Measurements from ENCODE around the gene STEAP1. TPM values are rescaled to one million over a fixed set of nuclear protein-coding genes. Genes with fewer than 3 reads are reported as not detected.

Gene STEAP1
- total RNA-seq, 1 experiment from 2014 or later = 4.1 TPM

GRCh38 chr7:90165724-90166123 is 11.5 kb downstream of the STEAP1 start:
- no peak for DNase-seq
- Histone ChIP-seq H4K91ac (ENCODE audit: insufficient read length, low read depth, low read length) (no peak overlapping the region), H2BK5ac (ENCODE audit: insufficient read length, low read length) (no peak overlapping the region), H3K79me2 (ENCODE audit: insufficient read depth, low read length) (no peaks in the 10 kb centered on the region), H3T11ph (ENCODE audit: low read length) (no peak overlapping the region), H3K9me3 (ENCODE audit: control insufficient read depth, low read depth, low read length) (no peaks in the 10 kb centered on the region), H4K8ac (replicated peaks; ENCODE audit: insufficient read length, low read depth, low read length) (no peak overlapping the region), H3K23ac (ENCODE audit: insufficient read length, low read depth, low read length) (no peak overlapping the region), H3K4me2 (ENCODE audit: insufficient read depth, insufficient read length, low read length) (no peak overlapping the region), H2BK20ac (ENCODE audit: low read depth, low read length, poor library complexity, severe bottlenecking) (no peak overlapping the region), H3K79me1 (ENCODE audit: insufficient read depth, low read depth, low read length, poor library complexity, severe bottlenecking) (no peaks in the 10 kb centered on the region), H3K4ac (ENCODE audit: low read depth, low read length) (no peak overlapping the region), H3K14ac (ENCODE audit: insufficient read depth, low read length) (no peak overlapping the region), H3K18ac (ENCODE audit: insufficient read length, low read depth, low read length) (no peak overlapping the region), H2BK12ac (ENCODE audit: insufficient read length, low read depth, low read length) (no peak overlapping the region), H3K27me3 (ENCODE audit: insufficient read depth, low read length) (no peaks in the 10 kb centered on the region), H2AK5ac (ENCODE audit: insufficient read length, low read length) (no peak overlapping the region), H3K27ac (ENCODE audit: insufficient read length, low read depth, low read length) (no peak overlapping the region), H3K56ac (ENCODE audit: insufficient read length, low read depth, low read length) (no peak overlapping the region), H4K5ac (ENCODE audit: insufficient read length, low read depth, low read length) (no peak overlapping the region), H3K23me2 (ENCODE audit: insufficient read length, low read depth, low read length, poor library complexity, severe bottlenecking) (no peaks in the 10 kb centered on the region), H2BK120ac (ENCODE audit: low read depth, low read length, poor library complexity, severe bottlenecking) (no peak overlapping the region), H3K4me1 (ENCODE audit: insufficient read depth, low read length) (no peaks in the 10 kb centered on the region), H4K20me1 (ENCODE audit: control insufficient read depth, insufficient read depth, insufficient read length) (no peaks in the 10 kb centered on the region), H2AFZ (ENCODE audit: low read length) (no peak overlapping the region), H2BK15ac (ENCODE audit: low read depth, low read length) (no peak overlapping the region), H3K9ac (ENCODE audit: extremely low read depth, insufficient read length, low read length) (no peak overlapping the region)
- WGBS (ENCODE audit: extremely low coverage, insufficient read length, low lambda C conversion rate) = no CpG with 5 or more reads among the region's 2 CpGs
- no peak for TF ChIP-seq CTCF (conservative IDR thresholded peaks at IDR 0.05)
- H3K27me3 Mint-ChIP-seq (ENCODE audit: low read depth) = no peaks in the 10 kb centered on the region
- no peak overlapping the region for H3K4me3 Mint-ChIP-seq
- H3K9me3 Mint-ChIP-seq = peaks cover 4 to 8% of the 10 kb centered on the region in 2 experiments; a peak in 3 of 5 replicates
- H3K27ac Mint-ChIP-seq = no peak overlapping the region
- H3K36me3 Mint-ChIP-seq (ENCODE audit: insufficient read depth in 1 of 3, low read depth in 3 of 3) = peaks cover 0 to 5% (median 0%) of the 10 kb centered on the region in 3 experiments; a peak in 2 of 7 replicates
- H3K4me1 Mint-ChIP-seq = no peaks in the 10 kb centered on the region

All from H9 (cell line).